ENCODE data around the gene ADGRG6. TPM values are rescaled to one million over a fixed set of nuclear protein-coding genes. Genes with fewer than 3 reads are reported as not detected.

The ADGRG6 gene
- total RNA-seq, 6 donors from 2014 or later, result 19.9 to 44.1 (median 29.8) TPM

DNA sequence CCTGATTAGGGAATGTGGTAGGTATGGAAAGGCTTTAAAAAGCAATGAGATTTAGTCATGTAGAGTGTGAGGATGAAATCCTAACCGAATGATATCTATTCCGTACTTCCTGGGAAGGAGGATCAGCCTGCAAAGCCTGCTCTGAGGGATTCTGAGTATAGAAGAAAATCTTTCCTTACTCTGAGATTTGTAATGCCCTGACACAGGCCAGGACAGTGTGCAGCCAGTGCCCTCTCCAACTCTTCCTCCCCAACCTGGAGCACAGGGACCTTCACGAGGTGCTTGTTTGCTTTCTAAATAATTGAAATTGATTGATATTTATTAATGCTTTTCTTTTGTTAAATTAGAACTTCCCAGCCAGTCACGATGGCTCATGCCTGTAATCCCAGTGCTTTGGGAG is 131.6 kb downstream of the ADGRG6 start:
- DNase-seq (no peak), ATAC-seq (ENCODE audit: low FRiP score in 2 of 2) (no peak)
- Histone ChIP-seq H3K27ac (no peak overlapping the region), H3K9me3 (no peaks in the 10 kb centered on the region), H3K4me1 (no peaks in the 10 kb centered on the region), H3K4me3 (no peak overlapping the region), H3K36me3 (no peaks in the 10 kb centered on the region), H3K27me3 (no peaks in the 10 kb centered on the region)
- TF ChIP-seq, protein P1, sequence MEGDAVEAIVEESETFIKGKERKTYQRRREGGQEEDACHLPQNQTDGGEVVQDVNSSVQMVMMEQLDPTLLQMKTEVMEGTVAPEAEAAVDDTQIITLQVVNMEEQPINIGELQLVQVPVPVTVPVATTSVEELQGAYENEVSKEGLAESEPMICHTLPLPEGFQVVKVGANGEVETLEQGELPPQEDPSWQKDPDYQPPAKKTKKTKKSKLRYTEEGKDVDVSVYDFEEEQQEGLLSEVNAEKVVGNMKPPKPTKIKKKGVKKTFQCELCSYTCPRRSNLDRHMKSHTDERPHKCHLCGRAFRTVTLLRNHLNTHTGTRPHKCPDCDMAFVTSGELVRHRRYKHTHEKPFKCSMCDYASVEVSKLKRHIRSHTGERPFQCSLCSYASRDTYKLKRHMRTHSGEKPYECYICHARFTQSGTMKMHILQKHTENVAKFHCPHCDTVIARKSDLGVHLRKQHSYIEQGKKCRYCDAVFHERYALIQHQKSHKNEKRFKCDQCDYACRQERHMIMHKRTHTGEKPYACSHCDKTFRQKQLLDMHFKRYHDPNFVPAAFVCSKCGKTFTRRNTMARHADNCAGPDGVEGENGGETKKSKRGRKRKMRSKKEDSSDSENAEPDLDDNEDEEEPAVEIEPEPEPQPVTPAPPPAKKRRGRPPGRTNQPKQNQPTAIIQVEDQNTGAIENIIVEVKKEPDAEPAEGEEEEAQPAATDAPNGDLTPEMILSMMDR (IDR thresholded peaks at IDR 0.05), result no peak
- TF ChIP-seq EP300 (IDR thresholded peaks at IDR 0.05), result no peak
- no peak for TF ChIP-seq POLR2AphosphoS5 (IDR thresholded peaks at IDR 0.05)
- TF ChIP-seq POLR2A (IDR thresholded peaks at IDR 0.05), result no peak
- WGBS, 2 donors, result 89 to 93% methylated on average over 4 of the region's 4 CpGs

DNA sequence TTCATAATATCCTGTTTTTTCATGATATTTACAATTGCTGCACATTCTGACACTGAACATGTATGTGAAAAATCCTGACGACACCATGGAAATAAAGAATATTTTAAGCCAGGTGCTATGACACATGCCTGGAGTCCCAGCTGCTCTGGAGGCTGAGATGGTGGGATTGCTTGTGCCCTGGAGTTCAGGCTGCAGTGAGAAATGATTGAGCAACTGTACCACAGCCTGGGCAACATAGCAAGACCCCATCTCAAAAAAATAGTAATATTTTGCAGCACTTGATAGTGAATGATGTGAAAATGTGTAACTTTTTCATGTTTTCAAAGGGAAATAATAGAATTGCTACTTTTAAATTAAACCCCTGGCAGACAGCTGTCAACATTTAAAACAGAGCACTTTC is 137.1 kb downstream of the ADGRG6 start:
- no peak for ATAC-seq (ENCODE audit: low FRiP score in 2 of 2)

DNA sequence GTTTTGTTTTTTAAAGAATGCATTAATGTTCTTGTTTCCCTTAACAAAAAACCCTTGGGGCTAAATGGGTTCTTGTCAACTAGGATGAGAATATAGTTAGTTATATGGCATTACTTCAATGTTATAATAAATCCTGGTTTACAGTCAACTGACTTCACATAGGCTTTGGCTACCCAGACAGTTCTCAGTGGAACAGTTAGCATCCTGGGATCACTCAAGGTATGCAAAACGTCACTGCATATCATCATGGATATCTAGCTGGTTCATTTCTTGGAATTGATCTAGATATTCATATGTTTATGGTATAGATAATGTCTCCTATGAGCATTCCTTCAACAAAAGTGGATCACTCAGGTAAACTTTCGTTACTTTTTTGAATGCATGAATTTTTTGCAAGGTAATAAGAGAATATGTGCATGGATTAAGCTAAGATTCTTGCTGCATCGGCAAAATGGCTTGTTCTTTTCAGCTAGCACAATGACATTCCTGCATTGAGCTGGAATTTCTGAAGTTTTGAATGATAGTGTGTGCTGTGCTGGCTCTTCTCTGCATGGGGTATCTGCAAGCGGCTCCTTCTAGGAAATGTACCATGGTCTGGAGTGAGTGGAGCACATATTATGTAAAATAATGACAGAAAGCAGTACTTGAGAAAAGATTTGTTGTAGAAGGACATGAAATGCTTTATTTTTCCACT is 138.9 kb downstream of the ADGRG6 start:
- ATAC-seq (ENCODE audit: low FRiP score in 2 of 2) (no peak), DNase-seq (no peak)
- H3K27me3 ChIP-seq, result no peaks in the 10 kb centered on the region
- H3K9me3 ChIP-seq, result no peaks in the 10 kb centered on the region
- WGBS, 2 donors, result 76 to 85% methylated on average over 4 of the region's 4 CpGs
- no peak overlapping the region for H3K4me3 ChIP-seq
- H3K36me3 ChIP-seq, result peaks cover 0 to 3% (median 0%) of the 10 kb centered on the region in 4 donors
- H3K27ac ChIP-seq, result no peak overlapping the region
- no peaks in the 10 kb centered on the region for H3K4me1 ChIP-seq
- no peak for TF ChIP-seq POLR2AphosphoS5 (IDR thresholded peaks at IDR 0.05)

More for the DNA sequence above, 137.1 kb downstream of the ADGRG6 start:
- H3K9me3 ChIP-seq, result no peaks in the 10 kb centered on the region
- H3K27me3 ChIP-seq, result no peaks in the 10 kb centered on the region
- H3K4me3 ChIP-seq, result no peak overlapping the region
- H3K36me3 ChIP-seq, result no peaks in the 10 kb centered on the region
- 93 to 100% methylated on average over 1 of the region's 1 CpG for WGBS, 2 donors
- no peak overlapping the region for H3K27ac ChIP-seq
- no peaks in the 10 kb centered on the region for H3K4me1 ChIP-seq
- no peak for DNase-seq
- TF ChIP-seq EP300 (IDR thresholded peaks at IDR 0.05), result no peak
- TF ChIP-seq, protein P1 (IDR thresholded peaks at IDR 0.05), result no peak
- no peak for TF ChIP-seq POLR2AphosphoS5 (IDR thresholded peaks at IDR 0.05)
- no peak for TF ChIP-seq POLR2A (IDR thresholded peaks at IDR 0.05)

DNA sequence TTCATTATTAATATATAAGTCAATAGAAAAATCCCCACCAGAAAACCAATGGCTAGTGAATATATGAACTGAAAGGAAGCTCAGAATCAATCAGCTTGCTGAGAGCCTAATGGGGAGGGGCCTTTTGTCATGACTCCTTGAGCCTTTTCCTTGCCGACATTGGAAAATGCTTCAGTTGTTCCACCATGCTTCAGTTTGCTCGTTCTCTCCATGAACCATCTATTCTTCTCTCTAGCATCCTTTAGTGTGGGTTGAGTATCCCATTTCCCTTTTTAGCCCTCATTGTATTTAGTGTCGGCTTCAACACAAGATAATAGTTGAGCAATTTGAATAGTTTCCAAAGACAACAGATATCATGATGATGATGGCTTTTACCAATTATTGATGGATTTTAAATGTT is 139.9 kb downstream of the ADGRG6 start:
- DNase-seq, result no peak
- Histone ChIP-seq H3K27ac (no peak overlapping the region), H3K36me3 (peaks cover 0 to 3% (median 0%) of the 10 kb centered on the region in 4 donors), H3K27me3 (no peaks in the 10 kb centered on the region), H3K9me3 (no peaks in the 10 kb centered on the region), H3K4me1 (no peaks in the 10 kb centered on the region), H3K4me3 (no peak overlapping the region)
- no peak for ATAC-seq (ENCODE audit: low FRiP score in 2 of 2)
- 90 to 91% methylated on average over 3 of the region's 3 CpGs for WGBS, 2 donors
- TF ChIP-seq POLR2A (IDR thresholded peaks at IDR 0.05), result no peak
- TF ChIP-seq POLR2AphosphoS5 (IDR thresholded peaks at IDR 0.05), result no peak
- no peak for TF ChIP-seq EP300 (IDR thresholded peaks at IDR 0.05)
- TF ChIP-seq, protein P1 (IDR thresholded peaks at IDR 0.05), result no peak

DNA sequence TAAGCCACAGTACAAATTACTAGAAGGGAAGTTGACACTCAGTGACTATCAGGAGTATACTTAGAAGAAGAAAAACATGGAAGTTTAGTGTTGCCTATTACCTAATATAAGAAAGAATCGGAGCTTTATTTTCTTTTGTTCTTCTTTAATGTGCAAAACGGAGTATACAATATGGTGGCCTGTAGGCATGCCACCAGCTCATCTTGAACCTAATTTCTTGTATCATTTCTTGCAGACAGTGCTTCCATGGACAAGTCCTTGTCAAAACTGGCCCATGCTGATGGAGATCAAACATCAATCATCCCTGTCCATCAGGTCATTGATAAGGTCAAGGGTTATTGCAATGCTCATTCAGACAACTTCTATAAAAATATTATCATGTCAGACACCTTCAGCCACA is 141.3 kb downstream of the ADGRG6 start:
- H3K27ac ChIP-seq, result no peak overlapping the region
- H3K4me3 ChIP-seq, result no peak overlapping the region
- TF ChIP-seq, protein P1 (IDR thresholded peaks at IDR 0.05), result no peak
- TF ChIP-seq POLR2A (IDR thresholded peaks at IDR 0.05), result no peak
- 93 to 96% methylated on average over 2 of the region's 2 CpGs for WGBS, 2 donors
- peaks cover 0 to 3% (median 0%) of the 10 kb centered on the region in 4 donors for H3K36me3 ChIP-seq
- H3K4me1 ChIP-seq, result no peaks in the 10 kb centered on the region
- ATAC-seq (ENCODE audit: low FRiP score in 2 of 2), result no peak
- no peaks in the 10 kb centered on the region for H3K9me3 ChIP-seq
- no peak for DNase-seq
- no peaks in the 10 kb centered on the region for H3K27me3 ChIP-seq

Measured in upper lobe of left lung (tissue), 6 donors.